OCI-LY7 (cell line): Measurements from ENCODE around the gene STPG1.

Experiments used
- CTCF ChIP-seq: fragments of 200-600 bp; sonication (generic); conservative IDR thresholded peaks from 2 replicates; pipeline ENCODE4 v1.5.1; 2014; ENCODE audit warnings: mild to moderate bottlenecking, antibody characterized with exemption, low read length, moderate library complexity, mixed read lengths
- EZH2phosphoT487 ChIP-seq: fragments of 200-600 bp; sonication (generic); IDR thresholded peaks from 2 replicates; pipeline ENCODE4 v1.6.1; 2018; ENCODE audit warnings: low read depth, borderline replicate concordance, mild to moderate bottlenecking, mixed run types, antibody characterized with exemption, low read length, moderate library complexity, mixed read lengths

DNA sequence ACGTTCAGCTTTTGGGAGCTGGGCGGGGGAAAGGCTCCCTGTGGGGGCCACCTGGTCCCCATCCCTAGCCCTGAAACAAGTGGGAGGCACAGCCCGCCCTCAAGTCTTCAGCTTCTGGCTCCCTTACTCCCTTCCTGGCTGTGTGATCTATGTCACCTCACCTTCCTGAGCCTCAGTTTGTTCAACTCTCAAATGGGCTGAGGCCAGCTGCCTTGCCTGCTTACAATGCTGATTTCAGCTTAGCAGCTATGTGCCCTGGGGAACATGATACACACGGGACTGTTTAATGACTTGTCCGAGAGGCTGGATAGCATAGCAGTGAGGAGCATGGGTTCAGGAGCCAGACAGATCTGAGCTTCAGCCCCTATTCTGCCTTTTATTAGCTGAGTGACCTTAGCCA, 75.1 kb downstream of the STPG1 start:
- TF ChIP-seq CTCF, result no peak
- TF ChIP-seq EZH2phosphoT487, result no peak
